Choroid plexus epithelial cell (primary cell): ENCODE results near the gene FAM3A.
"Not testable (repeated sequence)": the region's sequence is repeated elsewhere in the genome, so short reads cannot be mapped to it uniquely, and the experiment has no call there.

Source experiments
- DNase-seq: peaks from one replicate; pipeline ENCODE4 v3.0.0-alpha.2; 2010; ENCODE audit warnings: low read depth
- H3K4me3 ChIP-seq: 2 replicates; pipeline ENCODE4 v1.5.1; 2011; ENCODE audit warnings: low read depth, mild to moderate bottlenecking, control low read depth, low read length, moderate library complexity
- CTCF ChIP-seq: conservative IDR thresholded peaks from 2 replicates; pipeline ENCODE4 v1.5.1; 2011; ENCODE audit warnings: low read depth, mild to moderate bottlenecking, control low read depth, inconsistent platforms, low read length, moderate library complexity

Gene FAM3A

DNA sequence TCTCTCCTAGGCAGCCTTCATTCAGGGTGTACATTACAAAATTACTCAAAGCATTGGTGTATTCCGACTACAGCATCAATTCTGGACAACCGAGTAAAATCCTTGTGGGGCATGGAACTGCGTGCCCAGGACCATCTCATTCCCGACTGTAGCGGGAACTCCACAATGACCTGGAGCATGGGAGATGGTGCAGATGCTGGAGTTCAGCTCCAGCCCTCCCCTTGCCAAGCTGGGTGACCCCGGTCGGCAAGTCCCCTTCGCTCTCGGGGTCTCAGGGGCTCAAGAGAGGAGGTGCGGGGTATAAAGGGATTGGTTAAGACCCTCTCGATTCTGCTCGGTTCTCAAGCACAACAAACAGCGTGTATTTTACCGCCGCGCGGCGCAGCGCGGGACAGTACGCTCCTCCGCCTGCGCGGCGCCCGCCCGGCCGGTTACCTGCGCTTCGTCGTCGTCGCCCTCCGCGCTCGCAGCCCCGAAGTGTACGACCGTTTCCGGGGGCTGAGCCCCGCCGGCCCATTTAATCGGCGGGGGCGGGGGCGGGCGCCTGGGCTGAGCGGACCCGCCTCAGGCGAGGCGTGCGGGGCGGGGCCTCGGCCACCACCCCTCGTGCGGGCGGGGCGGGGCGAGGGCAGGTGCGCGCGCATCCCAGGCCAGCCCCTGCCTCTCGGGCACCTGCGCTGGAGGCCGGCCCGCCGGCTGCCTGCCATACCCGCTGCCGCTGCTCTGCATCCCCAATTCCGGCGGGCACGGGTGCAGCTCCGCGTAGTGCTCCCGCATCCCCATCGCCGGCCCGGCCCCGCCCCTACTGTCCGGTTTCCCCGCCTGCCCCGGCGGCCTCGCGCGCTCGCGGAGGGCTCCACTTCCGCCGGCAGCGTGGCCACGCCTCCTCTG, 30.6 kb upstream of the FAM3A start, which contains the start of gene G6PD:
Gene G6PD, minus strand, starts transcription at position 493 of the 891 bp plus-strand sequence. CDS start 691 bp downstream, outside the sequence.
- peak within 1 kb of the TSS; percentile 76 for H3K4me3 ChIP-seq
- DNase-seq: peak; percentile 46
- no peak for TF ChIP-seq CTCF

DNA sequence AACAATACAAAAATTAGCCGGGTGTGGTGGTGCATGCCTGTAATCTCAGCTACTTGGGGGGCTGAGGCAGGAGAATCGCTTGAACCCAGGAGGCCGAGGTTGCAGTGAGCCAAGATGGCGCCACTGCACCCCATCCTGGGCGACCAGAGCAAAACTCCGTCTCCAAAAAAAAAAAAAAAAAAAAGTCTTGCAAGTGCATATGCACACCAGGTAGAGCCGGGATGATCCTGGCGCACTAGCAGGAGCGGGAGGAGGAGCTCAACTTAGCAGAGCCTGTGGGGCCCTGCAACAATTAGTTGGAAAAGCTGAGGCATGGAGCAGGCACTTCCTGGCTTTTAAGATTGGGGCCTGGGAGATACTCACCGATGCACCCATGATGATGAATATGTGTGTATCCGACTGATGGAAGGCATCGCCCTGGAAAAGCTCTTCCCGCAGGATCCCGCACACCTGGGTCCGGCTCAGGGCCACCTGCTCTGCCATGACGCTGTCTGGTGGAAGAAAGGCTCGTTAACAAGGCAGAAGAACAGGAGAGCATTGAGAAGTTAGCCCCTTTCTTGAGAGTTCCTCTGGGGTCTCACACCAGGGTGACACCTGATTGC, 29.7 kb upstream of the FAM3A start:
- no peak for DNase-seq
- H3K4me3 ChIP-seq: peak overlapping the region; percentile 76
- TF ChIP-seq CTCF: no peak

DNA sequence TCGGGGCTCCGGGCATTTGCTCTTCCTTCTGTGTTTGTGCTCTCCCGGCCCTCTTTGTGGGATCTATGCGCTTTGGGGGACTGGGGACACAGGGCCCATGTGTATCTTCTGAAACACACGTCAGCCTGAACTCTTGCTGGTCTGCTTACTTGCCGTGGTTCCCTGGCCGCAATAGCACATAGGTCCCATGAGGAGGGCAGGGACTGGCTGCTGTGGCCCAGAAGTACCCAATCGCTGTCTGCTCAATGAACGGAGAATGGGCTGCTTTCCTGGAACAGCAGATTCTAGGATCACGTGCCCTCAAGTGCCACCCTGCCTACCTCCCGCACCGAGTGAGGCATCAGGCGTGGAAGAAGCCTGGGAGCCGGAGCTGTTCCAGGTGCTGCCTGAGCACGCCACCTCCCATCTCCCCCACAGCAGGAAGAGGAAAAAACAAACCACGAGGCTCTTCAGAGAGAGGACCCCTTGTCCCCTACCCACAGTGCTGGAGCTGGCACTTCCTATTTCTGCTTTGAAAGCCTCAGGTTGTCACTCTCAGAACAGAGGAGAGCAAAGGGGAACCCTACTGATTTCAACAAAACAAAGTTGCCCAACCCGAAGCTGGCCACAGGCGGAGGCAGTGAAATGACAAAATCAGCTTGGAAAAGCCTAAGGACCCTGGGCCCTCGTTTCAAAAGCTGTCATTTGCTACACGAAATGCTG, 26.8 kb upstream of the FAM3A start:
- no peak for DNase-seq
- no peak for TF ChIP-seq CTCF
- no peak overlapping the region for H3K4me3 ChIP-seq

DNA sequence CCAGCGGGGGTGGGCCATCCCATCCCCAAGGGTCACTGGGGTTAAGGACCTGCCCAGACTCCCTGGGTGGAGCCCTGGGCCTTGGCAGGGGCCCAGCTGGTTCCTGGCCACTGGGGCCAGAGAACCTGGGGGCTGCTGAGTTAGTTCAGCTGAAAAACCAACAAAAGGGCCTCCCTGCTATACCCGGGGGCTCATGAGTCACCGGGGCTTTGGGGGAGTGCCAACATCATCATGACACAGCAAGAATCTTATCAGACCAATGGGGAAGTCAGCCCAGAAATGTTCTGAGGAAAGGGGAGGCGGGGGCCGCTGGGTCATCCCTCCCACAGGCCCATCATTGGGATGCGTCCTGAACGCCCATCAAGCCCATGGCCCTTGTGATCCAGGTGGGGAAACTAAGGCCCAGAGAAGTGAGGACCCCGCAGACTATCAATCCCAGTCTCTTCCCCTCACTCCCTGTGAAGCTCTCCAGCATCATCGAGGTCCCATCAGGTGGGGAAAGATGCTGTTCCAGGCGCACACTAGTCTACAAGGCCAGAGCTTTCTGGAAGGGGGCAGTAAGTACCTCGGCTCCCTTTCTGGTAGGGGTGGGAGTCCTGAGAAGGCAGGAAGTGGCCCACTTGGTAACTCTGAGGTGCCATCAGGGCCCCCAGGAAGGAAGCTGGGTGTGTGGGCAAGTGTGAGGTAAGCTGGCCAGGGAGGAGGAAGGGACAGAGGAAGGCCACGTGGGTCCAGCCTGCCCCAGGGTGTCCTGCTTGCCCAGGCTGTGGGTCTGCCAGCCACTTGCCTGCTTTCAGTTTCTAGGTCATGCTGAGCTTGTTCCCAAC, 26.1 kb upstream of the FAM3A start:
- no peak for TF ChIP-seq CTCF
- H3K4me3 ChIP-seq: no peak overlapping the region
- peak; percentile 91 for DNase-seq

DNA sequence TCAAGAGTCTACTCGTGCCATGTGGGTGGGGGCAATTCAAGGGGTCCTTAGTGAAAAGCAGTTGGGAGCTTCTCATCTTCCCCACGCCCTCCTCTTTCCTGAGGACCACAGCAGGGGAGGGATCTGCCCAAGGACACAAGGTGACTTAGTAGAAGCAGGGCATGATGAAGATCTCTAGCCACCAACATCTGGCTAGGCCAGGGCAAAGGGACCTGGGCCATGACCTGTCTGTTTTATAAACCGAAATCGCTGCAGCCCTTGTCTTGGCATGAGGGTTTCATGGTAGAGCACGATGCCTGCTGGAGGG, 25.5 kb upstream of the FAM3A start:
- no peak for TF ChIP-seq CTCF
- no peak for DNase-seq
- no peak overlapping the region for H3K4me3 ChIP-seq

GRCh38 chrX:154540897-154541535, 25.0 kb upstream of the FAM3A start:
- DNase-seq: no peak
- TF ChIP-seq CTCF: no peak
- no peak overlapping the region for H3K4me3 ChIP-seq

- not testable (repeated sequence) for DNase-seq
These were observed 24.3 kb upstream of the FAM3A start for GRCh38 chrX:154540365-154540764.

More at GRCh38 chrX:154540365-154540764, 24.3 kb upstream of the FAM3A start:
- not testable (repeated sequence) for H3K4me3 ChIP-seq
